Measurements from ENCODE around the gene SDHAF1. TPM values are rescaled to one million over a fixed set of nuclear protein-coding genes. Genes with fewer than 3 reads are reported as not detected.

The SDHAF1 gene
- total RNA-seq, 1 donor from 2014 or later, result 25.3 TPM

DNA sequence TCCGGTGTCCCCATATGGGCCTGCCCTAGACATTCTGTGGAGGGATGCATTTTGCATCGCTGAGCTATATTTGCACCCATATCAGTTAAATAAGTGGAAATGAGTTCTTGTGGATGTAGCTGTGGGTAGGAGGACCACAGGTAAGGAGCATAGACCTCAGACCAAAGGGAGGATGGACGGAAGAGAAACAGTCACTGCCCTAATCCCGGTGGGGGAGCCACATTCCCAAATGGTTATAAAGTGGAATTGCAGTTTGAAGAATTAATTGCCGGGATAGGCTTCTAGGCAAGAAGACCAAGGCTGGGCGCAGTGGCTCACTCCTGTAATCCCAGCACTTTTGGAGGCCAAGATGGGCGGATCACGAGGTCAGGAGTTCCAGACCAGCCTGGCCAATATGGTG, 1.8 kb downstream of the SDHAF1 start:
- DNase-seq (ENCODE audit: low read depth), result no peak
- TF ChIP-seq, protein P1, sequence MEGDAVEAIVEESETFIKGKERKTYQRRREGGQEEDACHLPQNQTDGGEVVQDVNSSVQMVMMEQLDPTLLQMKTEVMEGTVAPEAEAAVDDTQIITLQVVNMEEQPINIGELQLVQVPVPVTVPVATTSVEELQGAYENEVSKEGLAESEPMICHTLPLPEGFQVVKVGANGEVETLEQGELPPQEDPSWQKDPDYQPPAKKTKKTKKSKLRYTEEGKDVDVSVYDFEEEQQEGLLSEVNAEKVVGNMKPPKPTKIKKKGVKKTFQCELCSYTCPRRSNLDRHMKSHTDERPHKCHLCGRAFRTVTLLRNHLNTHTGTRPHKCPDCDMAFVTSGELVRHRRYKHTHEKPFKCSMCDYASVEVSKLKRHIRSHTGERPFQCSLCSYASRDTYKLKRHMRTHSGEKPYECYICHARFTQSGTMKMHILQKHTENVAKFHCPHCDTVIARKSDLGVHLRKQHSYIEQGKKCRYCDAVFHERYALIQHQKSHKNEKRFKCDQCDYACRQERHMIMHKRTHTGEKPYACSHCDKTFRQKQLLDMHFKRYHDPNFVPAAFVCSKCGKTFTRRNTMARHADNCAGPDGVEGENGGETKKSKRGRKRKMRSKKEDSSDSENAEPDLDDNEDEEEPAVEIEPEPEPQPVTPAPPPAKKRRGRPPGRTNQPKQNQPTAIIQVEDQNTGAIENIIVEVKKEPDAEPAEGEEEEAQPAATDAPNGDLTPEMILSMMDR (IDR thresholded peaks at IDR 0.05; ENCODE audit: insufficient read depth, low read length, severe bottlenecking), result no peak
- no peak for FAIRE-seq
- H3K27me3 ChIP-seq (ENCODE audit: control insufficient read depth, insufficient read depth, low read length), result no peaks in the 10 kb centered on the region
- H3K36me3 ChIP-seq (ENCODE audit: control insufficient read depth, insufficient read depth, low read length), result peaks cover 1% of the 10 kb centered on the region
- H3K4me3 ChIP-seq (ENCODE audit: low read depth, low read length), result no peak overlapping the region

DNA sequence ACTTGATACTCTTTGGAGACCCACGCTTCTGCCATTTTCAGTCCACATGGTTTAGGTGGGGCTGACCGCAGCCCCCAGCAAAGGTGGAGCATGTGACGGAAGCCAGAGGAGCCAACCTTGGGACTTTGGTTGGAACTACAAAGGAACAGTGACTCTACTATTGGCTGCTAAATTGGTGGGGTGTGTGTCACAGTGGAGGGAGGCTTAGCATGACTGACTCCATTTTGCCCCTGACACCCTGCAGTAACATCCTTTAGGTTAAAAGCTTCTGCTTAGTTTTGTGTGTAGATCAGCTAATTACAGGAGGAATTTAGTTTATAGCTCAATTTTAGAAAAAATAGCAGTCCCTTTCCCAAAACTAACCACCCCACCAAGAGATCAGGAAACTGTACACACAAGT, 6.6 kb downstream of the SDHAF1 start:
- FAIRE-seq (no peak), DNase-seq (ENCODE audit: low read depth) (no peak)
- Histone ChIP-seq H3K36me3 (ENCODE audit: control insufficient read depth, insufficient read depth, low read length) (peaks cover 1% of the 10 kb centered on the region), H3K27me3 (ENCODE audit: control insufficient read depth, insufficient read depth, low read length) (no peaks in the 10 kb centered on the region), H3K4me3 (ENCODE audit: low read depth, low read length) (no peak overlapping the region)
- TF ChIP-seq, protein P1 (IDR thresholded peaks at IDR 0.05; ENCODE audit: insufficient read depth, low read length, severe bottlenecking), result no peak

DNA sequence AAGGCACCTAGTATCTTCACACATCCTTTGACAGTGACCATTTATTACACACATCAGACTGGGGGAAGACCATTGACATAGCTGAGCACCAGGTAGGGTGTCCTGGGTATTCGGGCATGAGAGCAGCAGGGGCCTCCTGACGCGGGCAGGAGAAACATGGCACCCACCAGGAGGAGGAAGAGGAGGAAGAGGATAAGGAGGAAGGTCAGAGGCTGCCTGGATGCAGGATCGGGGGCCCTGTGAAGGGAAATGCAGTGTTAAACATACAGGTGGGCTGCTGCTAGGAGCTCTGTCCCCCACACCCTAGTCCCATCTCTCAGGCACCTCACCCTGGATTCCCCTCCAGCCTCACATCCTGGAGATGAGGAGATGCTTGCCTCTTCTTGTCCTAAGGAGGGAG, 8.3 kb downstream of the SDHAF1 start:
- TF ChIP-seq, protein P1 (IDR thresholded peaks at IDR 0.05; ENCODE audit: insufficient read depth, low read length, severe bottlenecking), result no peak
- DNase-seq (ENCODE audit: low read depth) (no peak), FAIRE-seq (no peak)
- no peak overlapping the region for H3K4me3 ChIP-seq (ENCODE audit: low read depth, low read length)
- H3K36me3 ChIP-seq (ENCODE audit: control insufficient read depth, insufficient read depth, low read length), result no peaks in the 10 kb centered on the region
- H3K27me3 ChIP-seq (ENCODE audit: control insufficient read depth, insufficient read depth, low read length), result no peaks in the 10 kb centered on the region

DNA sequence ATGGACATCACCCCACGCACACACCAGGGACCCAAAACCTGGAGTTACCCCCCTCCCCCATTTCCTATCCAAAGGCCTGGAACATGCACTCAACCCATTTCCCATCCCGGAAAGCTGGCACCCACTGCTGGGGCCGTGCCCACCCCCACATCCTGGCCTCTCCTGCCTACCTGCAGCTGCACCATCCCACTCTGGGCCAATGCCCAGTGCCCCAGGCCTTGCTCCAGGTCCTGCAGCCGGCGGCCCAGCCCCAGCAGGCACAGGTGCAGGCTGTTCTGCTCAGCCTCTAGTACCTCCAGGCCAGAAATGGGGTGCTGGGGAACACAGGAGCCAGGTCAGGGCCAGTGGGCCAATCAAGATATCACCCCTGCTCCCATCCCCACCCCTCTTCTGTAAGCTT, 12.0 kb downstream of the SDHAF1 start:
- H3K36me3 ChIP-seq (ENCODE audit: control insufficient read depth, insufficient read depth, low read length), result peaks cover 2% of the 10 kb centered on the region
- H3K4me3 ChIP-seq (ENCODE audit: low read depth, low read length), result no peak overlapping the region
- DNase-seq (ENCODE audit: low read depth) (no peak), FAIRE-seq (no peak)
- TF ChIP-seq, protein P1 (IDR thresholded peaks at IDR 0.05; ENCODE audit: insufficient read depth, low read length, severe bottlenecking), result no peak
- H3K27me3 ChIP-seq (ENCODE audit: control insufficient read depth, insufficient read depth, low read length), result no peaks in the 10 kb centered on the region

DNA sequence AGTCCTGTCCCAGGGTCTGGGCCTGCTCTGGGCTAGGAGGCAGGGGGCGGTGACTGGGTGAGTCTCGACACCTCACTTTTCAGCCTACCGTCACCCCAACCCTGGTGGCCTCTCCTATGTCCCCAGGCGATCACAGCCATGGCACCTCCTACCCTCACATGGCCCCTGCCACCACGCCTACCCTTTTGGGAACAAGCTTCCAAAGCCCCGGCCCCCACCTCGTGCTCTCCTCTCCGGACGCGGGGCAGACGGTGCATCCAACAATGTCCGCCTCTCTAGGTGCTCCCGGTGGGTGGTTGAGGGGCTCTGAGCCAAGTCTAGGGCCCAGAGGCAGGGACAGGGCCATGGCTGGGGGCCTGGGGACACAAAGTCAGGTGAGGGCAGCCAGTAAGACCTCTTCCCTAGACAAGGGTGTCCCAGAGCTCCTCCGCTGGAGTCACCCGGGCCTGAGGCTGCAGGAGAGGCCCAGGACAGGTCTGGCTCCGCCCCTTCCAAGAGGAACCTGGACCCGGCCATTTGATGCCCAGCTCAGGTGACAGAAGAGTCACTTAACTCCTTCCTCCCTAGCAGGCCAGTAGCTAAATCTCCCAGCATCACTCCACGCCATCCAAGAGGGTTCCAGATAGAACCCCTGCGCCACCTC, 13.5 kb downstream of the SDHAF1 start, which contains the start of gene SYNE4:
Gene SYNE4 (minus strand): TSS at position 478 of the 643 bp plus-strand sequence. CDS start 132 bp downstream, at position 346.
- Histone ChIP-seq H3K4me3 (ENCODE audit: low read depth, low read length) (peak within 1 kb of the TSS; percentile 41), H3K27me3 (ENCODE audit: control insufficient read depth, insufficient read depth, low read length) (no peaks in the 10 kb centered on the region), H3K36me3 (ENCODE audit: control insufficient read depth, insufficient read depth, low read length) (peaks cover 2% of the 10 kb centered on the region)
- FAIRE-seq, result no peak
- TF ChIP-seq, protein P1 (IDR thresholded peaks at IDR 0.05; ENCODE audit: insufficient read depth, low read length, severe bottlenecking), result no peak
- no peak for DNase-seq (ENCODE audit: low read depth)

DNA sequence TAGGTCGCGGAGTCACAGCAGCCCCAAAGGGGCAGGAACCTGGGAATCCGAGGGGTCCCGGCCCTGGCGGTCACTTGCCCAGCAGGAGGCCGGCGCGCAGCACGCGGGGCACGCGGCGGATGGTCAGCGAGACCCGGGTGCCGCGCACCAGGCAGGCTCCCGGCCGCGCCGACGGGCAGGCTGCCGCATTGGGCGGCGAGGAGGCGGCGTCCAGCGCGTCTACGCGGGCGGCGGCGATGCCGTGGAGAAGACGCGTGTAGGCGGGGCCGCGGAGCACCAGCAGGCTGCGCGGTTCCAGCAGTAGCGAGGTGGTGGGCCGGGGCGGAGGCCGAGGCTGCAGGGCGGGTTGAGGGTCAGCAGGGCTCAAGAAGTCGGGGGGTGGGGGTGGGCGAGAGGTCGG, 14.2 kb downstream of the SDHAF1 start:
- FAIRE-seq (no peak), DNase-seq (ENCODE audit: low read depth) (peak; percentile 28)
- TF ChIP-seq, protein P1 (IDR thresholded peaks at IDR 0.05; ENCODE audit: insufficient read depth, low read length, severe bottlenecking), result no peak
- H3K4me3 ChIP-seq (ENCODE audit: low read depth, low read length), result peak overlapping the region; percentile 41
- no peaks in the 10 kb centered on the region for H3K27me3 ChIP-seq (ENCODE audit: control insufficient read depth, insufficient read depth, low read length)
- peaks cover 2% of the 10 kb centered on the region for H3K36me3 ChIP-seq (ENCODE audit: control insufficient read depth, insufficient read depth, low read length)

All from bronchial epithelial cell (primary cell).